Stimulated activated CD4-positive, alpha-beta T cell treated with anti-CD3 and anti-CD28 coated beads, Interleukin-15, amount 100 ng/mL, for 24 hours (primary cell): Measurements from ENCODE around the gene GPR150.

Experiments used
- DNase-seq: peaks from one replicate; pipeline ENCODE4 v3.0.0-alpha.2; 2020

The GPR150 gene

GRCh38 chr5:95654196-95654595, 34.3 kb downstream of the GPR150 start:
- no peak for DNase-seq

GRCh38 chr5:95655575-95655974, 35.7 kb downstream of the GPR150 start:
- DNase-seq = no peak

GRCh38 chr5:95660060-95660459, 40.2 kb downstream of the GPR150 start:
- no peak for DNase-seq

- no peak for DNase-seq
Measured at GRCh38 chr5:95662946-95663345, 43.1 kb downstream of the GPR150 start.

- peak; percentile 44 for DNase-seq
Measured at GRCh38 chr5:95664204-95664786, 44.4 kb downstream of the GPR150 start.

GRCh38 chr5:95667061-95667618, 47.3 kb downstream of the GPR150 start:
- DNase-seq = no peak

GRCh38 chr5:95667678-95668077, 47.8 kb downstream of the GPR150 start:
- no peak for DNase-seq

GRCh38 chr5:95668216-95668615, 48.3 kb downstream of the GPR150 start:
- DNase-seq = no peak

GRCh38 chr5:95668728-95669127, 48.8 kb downstream of the GPR150 start:
- DNase-seq = no peak

GRCh38 chr5:95669540-95669939, 49.7 kb downstream of the GPR150 start:
- DNase-seq = no peak

GRCh38 chr5:95669985-95670384, 50.1 kb downstream of the GPR150 start:
- no peak for DNase-seq

- DNase-seq = no peak
Measured at GRCh38 chr5:95670568-95670967, 50.7 kb downstream of the GPR150 start.
